HEK293 (cell line): ENCODE data around the gene OVOL2.

Experiments used
- CTCF ChIA-PET: fragments of 350-600 bp; formaldehyde crosslinking; extraction: SDS; loops from one replicate; lab custom pipeline; 2021; ENCODE audit warnings: antibody characterized with exemption; lab: Yijun Ruan, JAX
- POLR2A ChIA-PET: fragments of 300-600 bp; formaldehyde crosslinking; extraction: SDS; loops from one replicate; lab custom pipeline; 2020; ENCODE audit warnings: antibody characterized with exemption, inconsistent platforms; lab: Yijun Ruan, JAX
- H3K27ac ChIP-seq: fragments of 200-500 bp; sonication (Bioruptor generic); 2 replicates; pipeline ENCODE4 v1.5.1; 2014; ENCODE audit warnings: low read depth, low read length, control low read depth, inconsistent platforms; ENCODE audit errors: extremely low read depth
- H3K36me3 ChIP-seq, 2 experiments: fragments of 200-500 bp in 1 of 2; sonication (Bioruptor generic) in 1 of 2; 1 replicate in 1 of 2; 2 replicates in 1 of 2; pipeline ENCODE4 v1.5.1; 2014 to 2017; ENCODE audit warnings: inconsistent platforms in 2 of 2, low read length in 2 of 2; ENCODE audit not compliant: control insufficient read depth in 2 of 2, insufficient read depth in 1 of 2
- H3K4me1 ChIP-seq: fragments of 200-500 bp; sonication (Bioruptor generic); 2 replicates; pipeline ENCODE4 v1.5.1; 2014; ENCODE audit warnings: mild to moderate bottlenecking, low read length, inconsistent platforms; ENCODE audit not compliant: control insufficient read depth, insufficient read depth
- H3K4me3 ChIP-seq: 2 replicates; pipeline ENCODE4 v1.5.1; 2011; ENCODE audit warnings: low read depth, mild to moderate bottlenecking, control low read depth, low read length, moderate library complexity
- H3K9me3 ChIP-seq: fragments of 200-500 bp; sonication (Bioruptor generic); 2 replicates; pipeline ENCODE4 v1.5.1; 2014; ENCODE audit warnings: low read depth, low read length, inconsistent platforms; ENCODE audit not compliant: control insufficient read depth, insufficient read depth
- AEBP2 ChIP-seq: fragments of 450-650 bp; formaldehyde crosslinking; IDR thresholded peaks from 2 replicates; pipeline ENCODE4 v1.5.1; 2016; ENCODE audit warnings: missing biosample characterization, missing genetic modification characterization, borderline replicate concordance
- BCL11A ChIP-seq: fragments of 450-650 bp; formaldehyde crosslinking; IDR thresholded peaks from 2 replicates; pipeline ENCODE4 v1.5.1; 2016; ENCODE audit warnings: low read depth, missing biosample characterization, missing genetic modification characterization
- OSR2 ChIP-seq: fragments of 450-650 bp; formaldehyde crosslinking; IDR thresholded peaks from 2 replicates; pipeline ENCODE4 v1.5.1; 2016; ENCODE audit warnings: missing biosample characterization, missing genetic modification characterization
- PRDM10 ChIP-seq: fragments of 450-650 bp; formaldehyde crosslinking; IDR thresholded peaks from 2 replicates; pipeline ENCODE4 v1.5.1; 2016; ENCODE audit warnings: missing biosample characterization, missing genetic modification characterization
- SETDB1 ChIP-seq: IDR thresholded peaks from one replicate; pipeline ENCODE4 v1.6.1; 2017; ENCODE audit warnings: mild to moderate bottlenecking, low read length, moderate library complexity, mixed read lengths; ENCODE audit not compliant: insufficient read length
- ZBTB17 ChIP-seq: fragments of 450-650 bp; formaldehyde crosslinking; IDR thresholded peaks from 2 replicates; pipeline ENCODE4 v1.5.1; 2016; ENCODE audit warnings: missing biosample characterization, missing genetic modification characterization
- ZFP69B ChIP-seq: fragments of 450-650 bp; formaldehyde crosslinking; IDR thresholded peaks from 2 replicates; pipeline ENCODE4 v1.5.1; 2016; ENCODE audit warnings: missing biosample characterization, missing genetic modification characterization
- ZNF174 ChIP-seq: fragments of 450-650 bp; formaldehyde crosslinking; IDR thresholded peaks from 2 replicates; pipeline ENCODE4 v1.5.0; 2017; ENCODE audit warnings: missing biosample characterization, mild to moderate bottlenecking, missing genetic modification characterization
- ZNF202 ChIP-seq: fragments of 450-650 bp; formaldehyde crosslinking; IDR thresholded peaks from 2 replicates; pipeline ENCODE4 v1.5.1; 2016; ENCODE audit warnings: missing biosample characterization, missing genetic modification characterization, borderline replicate concordance
- ZNF366 ChIP-seq: fragments of 450-650 bp; formaldehyde crosslinking; conservative IDR thresholded peaks from 2 replicates; pipeline ENCODE4 v1.5.1; 2016; ENCODE audit warnings: missing biosample characterization, missing genetic modification characterization
- ZNF416 ChIP-seq: fragments of 450-650 bp; formaldehyde crosslinking; IDR thresholded peaks from 2 replicates; pipeline ENCODE4 v1.5.1; 2016; ENCODE audit warnings: missing biosample characterization, missing genetic modification characterization
- ZNF529 ChIP-seq: fragments of 450-650 bp; formaldehyde crosslinking; IDR thresholded peaks from 2 replicates; pipeline ENCODE4 v1.5.1; 2017; ENCODE audit warnings: missing genetic modification characterization, missing biosample characterization; ENCODE audit not compliant: insufficient replicate concordance
- ZNF561 ChIP-seq: fragments of 450-650 bp; IDR thresholded peaks from 2 replicates; pipeline ENCODE4 v1.5.1; 2018; ENCODE audit warnings: missing biosample characterization, missing genetic modification characterization, borderline replicate concordance
- ZNF830 ChIP-seq: fragments of 450-650 bp; IDR thresholded peaks from 2 replicates; pipeline ENCODE4 v1.5.0; 2018; ENCODE audit warnings: missing biosample characterization, missing genetic modification characterization, low read depth, mild to moderate bottlenecking, moderate library complexity
- ZNF843 ChIP-seq: fragments of 450-650 bp; formaldehyde crosslinking; IDR thresholded peaks from 2 replicates; pipeline ENCODE4 v1.5.1; 2016; ENCODE audit warnings: missing biosample characterization, missing genetic modification characterization
- ZSCAN30 ChIP-seq: fragments of 450-650 bp; IDR thresholded peaks from 2 replicates; pipeline ENCODE4 v1.5.1; 2018; ENCODE audit warnings: missing biosample characterization, mild to moderate bottlenecking, missing genetic modification characterization, moderate library complexity
- TF ChIP-seq, protein P1 (sequence below): fragments of 450-650 bp; formaldehyde crosslinking; IDR thresholded peaks from 2 replicates; pipeline ENCODE4 v1.5.1; 2017; ENCODE audit warnings: missing biosample characterization, missing genetic modification characterization

Gene OVOL2

DNA sequence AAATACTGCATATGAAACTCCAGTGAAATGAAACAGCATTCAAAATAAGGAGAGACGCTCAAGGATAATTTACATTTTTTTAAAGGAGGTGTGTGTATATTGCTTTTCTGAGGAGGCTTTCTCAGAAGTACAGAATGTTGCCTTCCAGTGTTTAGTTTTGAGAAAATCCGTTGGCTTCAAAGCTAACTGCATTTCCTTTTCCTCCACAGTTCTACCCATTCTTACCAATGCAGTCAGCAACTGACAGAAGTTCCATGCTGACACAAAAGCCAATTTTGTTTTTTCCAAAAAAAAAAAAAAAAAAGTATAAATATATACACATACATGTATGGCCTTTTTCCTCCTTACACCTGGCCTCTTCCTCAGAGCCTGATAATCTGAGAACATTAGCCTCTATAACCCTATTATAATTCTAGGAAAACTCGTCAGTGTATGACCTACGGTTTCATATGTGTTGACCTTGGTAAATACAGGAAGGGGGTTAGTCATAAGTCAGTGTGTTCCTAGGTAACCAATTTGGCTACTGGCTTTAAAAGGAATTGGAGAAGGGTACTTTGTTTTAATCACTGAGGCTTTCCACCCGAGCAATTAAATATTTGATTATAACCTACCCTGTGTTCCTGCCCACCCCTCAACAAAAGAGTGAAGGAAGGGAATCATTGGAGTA is 64.7 kb downstream of the OVOL2 start:
- ChIA-PET POLR2A (interaction anchor here (1.0 kb wide), 1 partner anchor 27 kb away, joined by 6 read pairs; no protein-coding TSS in a partner anchor), CTCF (interaction anchor here (0.6 to 1.3 kb wide), 3 partner anchors 25 to 426 kb away, joined by 3 read pairs; no protein-coding TSS in a partner anchor)
- 0 out of 2 replicates have a peak, but pooled peaks have one; percentile 36 for TF ChIP-seq OSR2
- no peak for TF ChIP-seq ZSCAN30 (tag by site-specific recombination)
- TF ChIP-seq ZNF202: no peak
- TF ChIP-seq, protein P1, sequence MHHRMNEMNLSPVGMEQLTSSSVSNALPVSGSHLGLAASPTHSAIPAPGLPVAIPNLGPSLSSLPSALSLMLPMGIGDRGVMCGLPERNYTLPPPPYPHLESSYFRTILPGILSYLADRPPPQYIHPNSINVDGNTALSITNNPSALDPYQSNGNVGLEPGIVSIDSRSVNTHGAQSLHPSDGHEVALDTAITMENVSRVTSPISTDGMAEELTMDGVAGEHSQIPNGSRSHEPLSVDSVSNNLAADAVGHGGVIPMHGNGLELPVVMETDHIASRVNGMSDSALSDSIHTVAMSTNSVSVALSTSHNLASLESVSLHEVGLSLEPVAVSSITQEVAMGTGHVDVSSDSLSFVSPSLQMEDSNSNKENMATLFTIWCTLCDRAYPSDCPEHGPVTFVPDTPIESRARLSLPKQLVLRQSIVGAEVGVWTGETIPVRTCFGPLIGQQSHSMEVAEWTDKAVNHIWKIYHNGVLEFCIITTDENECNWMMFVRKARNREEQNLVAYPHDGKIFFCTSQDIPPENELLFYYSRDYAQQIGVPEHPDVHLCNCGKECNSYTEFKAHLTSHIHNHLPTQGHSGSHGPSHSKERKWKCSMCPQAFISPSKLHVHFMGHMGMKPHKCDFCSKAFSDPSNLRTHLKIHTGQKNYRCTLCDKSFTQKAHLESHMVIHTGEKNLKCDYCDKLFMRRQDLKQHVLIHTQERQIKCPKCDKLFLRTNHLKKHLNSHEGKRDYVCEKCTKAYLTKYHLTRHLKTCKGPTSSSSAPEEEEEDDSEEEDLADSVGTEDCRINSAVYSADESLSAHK (tag by site-specific recombination): no peak
- TF ChIP-seq ZNF843: no peak
- TF ChIP-seq ZNF561 (tag by site-specific recombination): no peak
- TF ChIP-seq PRDM10 (tag by site-specific recombination): no peak
- TF ChIP-seq, all 188 proteins: peak for 1
- Histone ChIP-seq H3K4me3 (no peak overlapping the region), H3K9me3 (no peaks in the 10 kb centered on the region), H3K27ac (no peak overlapping the region), H3K36me3 (peaks cover 19 to 22% of the 10 kb centered on the region in 2 experiments), H3K4me1 (no peaks in the 10 kb centered on the region)

DNA sequence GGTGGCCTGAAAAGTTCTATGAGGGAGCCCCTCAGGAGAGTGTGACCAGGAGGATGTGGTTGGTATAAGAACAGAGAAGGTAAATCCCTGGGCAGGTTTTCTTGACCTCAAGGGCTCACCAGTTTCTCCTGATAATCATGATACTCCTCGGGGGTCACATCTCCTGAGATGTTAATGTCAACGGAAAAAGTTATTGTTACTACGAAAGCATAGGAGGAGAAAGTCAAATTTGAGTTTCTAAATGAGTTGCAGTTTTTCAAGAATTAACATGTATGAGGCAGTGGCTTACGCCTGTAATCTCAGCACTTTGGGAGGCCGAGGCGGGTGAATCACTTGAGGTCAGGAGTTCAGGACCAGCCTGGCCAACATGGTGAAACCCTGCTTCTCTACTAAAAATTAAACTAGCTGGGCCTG is 65.5 kb downstream of the OVOL2 start:
- peaks cover 25 to 28% of the 10 kb centered on the region in 2 experiments for H3K36me3 ChIP-seq
- no peaks in the 10 kb centered on the region for H3K4me1 ChIP-seq
- no peaks in the 10 kb centered on the region for H3K9me3 ChIP-seq
- ChIA-PET POLR2A (no interaction called here), CTCF (interaction anchor here (0.6 kb wide), 1 partner anchor 425 kb away, joined by 3 read pairs; no protein-coding TSS in a partner anchor)
- no peak overlapping the region for H3K27ac ChIP-seq
- TF ChIP-seq BCL11A (tag by site-specific recombination) (no peak), ZNF366 (tag by site-specific recombination) (no peak), ZFP69B (tag by site-specific recombination) (no peak), ZNF830 (tag by site-specific recombination) (no peak), ZNF174 (tag by site-specific recombination) (no peak), ZNF416 (tag by site-specific recombination) (no peak), ZBTB17 (tag by site-specific recombination) (no peak), ZNF529 (tag by site-specific recombination) (no peak), OSR2 (no peak), AEBP2 (tag by site-specific recombination) (no peak), SETDB1 (no peak)
- no peak overlapping the region for H3K4me3 ChIP-seq
